HG03025 (cell line): ENCODE measurements around the gene MDH1.
"Not testable (repeated sequence)": the region's sequence is repeated elsewhere in the genome, so short reads cannot be mapped to it uniquely, and the experiment has no call there.

Experiments
- ATAC-seq: cut with Tn5 transposase; IDR thresholded peaks from one replicate; pipeline ENCODE4 v1.9.1; 2021; ENCODE audit warnings: mild to moderate bottlenecking, moderate library complexity; ENCODE audit not compliant: unreplicated experiment, low FRiP score

The MDH1 gene

DNA sequence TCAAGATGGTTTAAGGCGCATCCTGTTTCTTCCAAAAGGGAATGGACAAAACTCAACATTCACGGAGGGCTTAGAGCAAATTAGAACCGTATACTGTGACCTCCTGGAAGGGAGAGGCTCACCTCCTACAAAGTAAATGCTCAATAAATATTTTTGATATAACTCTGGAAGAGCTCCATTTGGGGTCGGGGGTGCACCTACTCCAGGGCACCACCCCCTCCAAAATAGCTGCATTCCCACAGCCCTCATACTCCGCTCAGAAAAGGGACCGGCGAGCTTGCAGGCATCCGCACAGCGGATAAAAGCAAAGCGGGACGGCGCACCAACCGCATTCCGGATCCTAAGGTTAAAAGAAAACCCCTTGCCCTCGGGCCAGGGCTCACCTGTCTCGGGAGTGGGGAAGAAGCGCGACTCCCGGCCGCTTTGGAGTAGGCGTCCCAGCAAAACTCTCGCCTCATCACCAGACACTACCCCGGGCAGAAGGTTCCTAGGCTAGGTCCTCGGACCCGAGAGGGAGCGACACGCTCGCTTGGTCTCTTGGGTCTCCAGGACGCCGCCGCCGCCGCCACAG, 864 bp upstream of the MDH1 start:
- ATAC-seq, result no peak

DNA sequence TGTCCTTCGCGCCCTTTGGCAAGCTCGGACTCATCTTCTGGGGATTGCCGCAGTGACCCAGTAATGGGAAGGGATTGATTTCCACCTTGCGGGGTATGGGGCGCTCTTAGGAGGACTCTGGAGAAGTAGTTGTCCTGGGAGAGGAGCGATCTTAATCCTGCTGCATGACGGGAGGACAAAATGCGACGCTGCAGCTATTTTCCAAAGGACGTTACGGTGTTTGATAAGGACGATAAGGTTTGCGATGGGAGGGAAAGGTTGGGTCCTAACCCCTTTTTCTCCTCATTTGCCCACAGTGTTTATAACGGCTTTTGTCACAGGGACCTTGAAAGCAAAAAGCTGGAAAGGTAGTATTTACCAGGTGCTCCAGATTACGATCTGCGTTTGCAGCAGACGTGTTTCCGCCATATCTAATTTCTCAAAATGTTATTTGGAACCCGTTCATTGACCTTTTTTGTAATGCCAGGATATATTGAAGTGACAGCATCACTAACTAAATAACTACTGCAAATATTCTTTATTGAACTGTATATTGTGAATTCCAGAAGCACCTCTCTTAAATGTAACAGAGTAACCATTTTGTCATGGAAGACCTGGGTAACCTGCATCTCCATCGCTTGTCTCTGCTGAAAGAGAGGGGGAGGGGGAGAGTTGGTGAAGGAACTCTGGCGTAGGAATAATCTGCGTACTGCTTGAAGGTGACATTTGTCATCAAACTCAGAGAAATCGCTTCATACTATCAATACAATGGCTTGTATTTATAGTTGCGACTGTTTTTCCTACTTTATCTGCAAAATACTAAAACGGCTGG, 590 bp downstream of the MDH1 start:
- ATAC-seq, result peak; percentile 3

DNA sequence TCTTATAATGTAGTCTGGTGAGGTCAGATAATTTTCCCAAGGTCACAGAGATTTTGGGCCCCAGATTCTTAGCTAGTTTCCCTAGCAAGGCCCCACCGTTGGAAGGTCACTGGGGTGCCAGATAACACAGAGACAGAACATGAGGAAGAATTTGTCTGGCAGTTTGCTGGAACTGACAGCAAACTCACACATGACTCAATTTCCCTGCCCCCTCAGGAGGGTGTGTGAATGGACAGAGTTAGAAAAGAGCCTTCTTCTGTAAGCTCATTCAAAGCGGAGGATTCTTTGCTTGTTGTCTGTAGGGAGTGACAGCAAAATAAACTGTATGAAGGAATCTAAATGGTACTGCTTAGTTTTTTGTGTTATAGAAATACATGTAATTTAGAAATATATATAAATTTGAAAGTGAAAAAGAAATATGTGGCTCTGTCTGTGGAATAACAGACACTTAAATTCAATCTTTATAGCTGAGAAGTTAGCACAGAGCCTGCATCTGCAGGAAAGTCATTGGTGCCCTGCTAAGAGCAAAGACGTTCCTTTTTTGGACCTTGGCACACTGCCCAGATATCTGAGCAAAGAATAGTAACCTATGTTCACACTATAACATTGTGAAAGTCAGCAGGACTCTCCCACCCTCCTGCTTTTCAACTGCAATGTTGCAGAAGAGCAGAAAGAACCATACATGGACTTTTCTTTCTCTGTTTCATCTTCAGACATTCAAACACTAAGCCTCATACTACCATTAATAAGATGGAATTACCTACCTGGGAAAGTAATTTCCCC, 2.1 kb downstream of the MDH1 start:
- no peak for ATAC-seq

DNA sequence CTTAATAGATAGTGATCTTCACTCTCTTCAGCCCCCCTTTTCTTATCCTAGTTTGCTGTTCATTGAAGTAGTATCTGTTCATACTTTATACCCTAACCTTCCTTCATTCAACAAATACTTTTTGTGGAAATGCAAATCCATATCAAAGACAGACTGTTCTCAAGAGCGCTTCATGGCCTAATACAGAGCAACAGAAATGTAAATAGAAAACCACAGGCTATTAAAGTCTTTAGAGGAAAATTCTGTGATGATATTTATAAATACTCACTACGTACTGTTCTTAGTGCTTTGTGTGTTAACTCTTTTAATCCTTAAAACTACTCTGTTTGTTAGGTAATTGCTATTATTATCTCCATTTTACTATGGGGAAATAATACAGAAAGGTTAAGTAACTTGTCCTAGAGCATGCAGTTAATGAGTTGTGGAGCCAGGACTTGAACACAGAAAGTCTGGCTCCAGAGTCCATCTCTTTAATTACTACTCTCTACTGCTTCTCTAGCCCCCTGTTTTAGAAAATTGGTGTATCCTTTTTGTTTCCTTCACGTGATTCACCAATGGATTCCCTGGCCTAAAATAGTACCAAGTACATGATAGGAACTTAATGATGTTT, 2.9 kb downstream of the MDH1 start:
- ATAC-seq, result no peak

DNA sequence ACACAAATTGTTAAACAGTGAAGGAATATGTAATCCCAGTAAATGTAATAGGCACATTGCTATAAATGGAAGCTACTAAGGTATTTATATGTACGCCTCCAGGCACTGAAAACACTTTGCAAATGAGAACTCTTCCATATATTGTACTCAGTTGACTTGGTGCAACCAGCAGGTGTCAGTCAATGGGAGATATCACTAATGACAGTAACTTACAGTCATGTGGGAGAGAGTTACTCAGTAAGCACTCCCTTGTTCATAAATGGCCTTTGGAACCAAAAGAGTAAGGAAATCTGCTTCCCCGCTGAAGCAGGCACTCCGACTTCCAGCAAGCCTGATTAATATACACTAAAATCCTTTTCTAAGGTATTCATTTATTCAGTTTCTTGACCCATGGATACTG, 5.9 kb downstream of the MDH1 start:
- ATAC-seq, result no peak

DNA sequence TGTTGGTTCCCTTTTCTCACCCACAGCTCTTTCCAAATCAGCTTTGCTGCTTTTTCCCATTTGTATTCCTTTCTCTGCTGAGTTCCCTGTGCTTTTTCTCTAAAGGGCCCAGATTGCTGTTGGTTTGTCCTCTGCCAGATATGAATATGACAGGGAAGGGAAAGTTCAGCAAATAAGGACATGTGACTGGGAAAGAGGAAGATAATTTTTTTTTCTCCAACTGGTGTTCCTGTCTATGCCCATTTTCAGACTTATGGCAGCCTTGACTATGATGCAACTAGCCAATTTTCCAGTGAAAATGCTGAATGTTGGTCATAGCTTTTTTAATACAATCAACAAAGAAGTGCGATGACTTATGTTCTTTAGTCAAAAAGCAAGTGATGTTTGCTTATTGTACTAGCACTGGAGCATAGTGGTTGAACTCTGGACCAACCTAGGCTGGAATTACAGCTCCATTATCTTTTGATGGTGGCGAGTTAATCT, 7.7 kb downstream of the MDH1 start:
- ATAC-seq, result no peak

DNA sequence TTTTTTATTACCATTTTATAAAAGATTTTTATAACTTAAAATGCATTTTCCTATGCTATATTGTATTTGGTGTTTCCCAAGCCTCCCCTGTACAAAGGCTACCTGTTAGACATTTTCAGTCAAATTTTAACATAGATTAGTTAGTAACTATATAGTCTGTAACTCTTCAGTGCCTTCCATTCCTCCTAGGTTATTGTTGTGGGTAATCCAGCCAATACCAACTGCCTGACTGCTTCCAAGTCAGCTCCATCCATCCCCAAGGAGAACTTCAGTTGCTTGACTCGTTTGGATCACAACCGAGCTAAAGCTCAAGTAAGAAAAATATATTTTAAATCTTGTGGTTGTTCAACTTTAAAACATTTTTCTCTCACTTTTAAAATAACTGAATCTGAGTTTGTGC, 10.2 kb downstream of the MDH1 start:
- no peak for ATAC-seq

DNA sequence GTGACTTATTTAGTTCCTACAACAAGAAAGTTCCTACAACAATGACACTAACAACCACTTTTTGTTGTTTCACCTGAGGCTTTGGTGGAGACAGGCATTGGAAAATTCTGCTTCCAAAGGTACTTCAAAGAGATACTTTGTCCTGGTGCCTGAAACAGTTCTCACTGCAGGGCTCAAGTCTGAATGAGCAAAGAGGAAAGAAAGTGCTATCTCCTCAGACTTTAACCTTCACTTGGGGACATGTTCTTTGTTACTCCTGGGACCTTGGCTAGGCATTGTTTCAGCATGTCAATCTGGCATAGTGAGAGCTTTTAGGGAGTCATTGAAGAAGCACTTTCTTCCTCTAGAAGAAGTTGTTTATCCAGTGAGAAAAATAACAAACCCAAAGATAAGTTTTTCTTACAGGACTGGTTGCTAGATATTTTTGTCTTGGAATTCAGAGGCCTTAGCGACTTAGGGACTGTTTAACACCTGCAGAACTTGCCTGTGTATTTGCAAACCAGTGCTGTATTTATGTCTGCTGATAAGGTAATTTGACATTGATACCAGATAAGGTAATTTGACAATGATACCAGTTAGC, 12.2 kb downstream of the MDH1 start:
- ATAC-seq, result no peak

DNA sequence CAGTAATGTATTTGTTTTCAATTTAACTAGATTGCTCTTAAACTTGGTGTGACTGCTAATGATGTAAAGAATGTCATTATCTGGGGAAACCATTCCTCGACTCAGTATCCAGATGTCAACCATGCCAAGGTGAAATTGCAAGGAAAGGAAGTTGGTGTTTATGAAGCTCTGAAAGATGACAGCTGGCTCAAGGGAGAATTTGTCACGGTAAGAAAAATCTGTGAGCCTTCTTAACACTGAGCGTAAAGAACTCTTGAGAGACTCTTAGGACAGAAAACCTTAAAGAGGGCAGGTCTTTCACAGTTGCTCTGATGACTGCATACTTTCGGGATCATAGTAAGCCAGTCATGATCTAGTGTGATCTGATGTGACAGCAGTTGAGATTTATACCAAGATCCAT, 15.9 kb downstream of the MDH1 start:
- no peak for ATAC-seq

DNA sequence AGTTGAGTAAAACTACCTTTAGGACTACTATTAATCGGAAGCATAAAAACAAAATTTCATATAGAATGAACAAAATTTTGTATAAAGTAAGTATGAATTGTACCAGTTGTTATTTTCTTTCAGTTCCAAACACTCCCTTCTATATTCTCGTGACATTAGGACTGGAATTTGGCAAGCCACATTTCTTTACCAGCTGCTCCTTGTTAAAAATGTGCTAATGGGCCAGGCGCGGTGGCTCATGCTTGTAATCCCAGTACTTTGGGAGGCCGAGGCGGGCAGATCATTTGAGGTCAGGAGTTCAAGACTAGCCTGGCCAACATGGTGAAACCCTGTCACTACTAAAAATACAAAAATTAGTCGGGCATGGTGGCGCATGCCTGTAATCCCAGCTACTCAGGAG, 20.1 kb downstream of the MDH1 start:
- ATAC-seq, result not testable (repeated sequence)

DNA sequence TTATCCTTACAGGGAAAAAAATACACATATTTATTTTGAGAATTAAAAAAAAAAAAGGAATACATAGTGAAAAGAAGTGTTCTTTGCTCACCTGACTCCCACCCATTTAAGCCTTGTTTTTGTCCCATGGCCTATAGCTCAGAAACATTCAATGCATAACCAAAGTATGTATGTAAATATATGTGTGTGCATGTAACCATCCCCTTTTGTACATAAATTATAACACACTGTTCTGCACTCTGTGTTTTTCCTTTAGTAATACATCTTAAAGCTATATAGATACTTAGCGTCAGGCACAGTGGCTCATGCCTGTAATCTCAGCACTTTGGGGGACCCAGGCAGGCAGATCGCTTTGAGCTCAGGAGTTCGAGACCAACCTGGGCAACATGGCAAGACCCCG, 21.8 kb downstream of the MDH1 start:
- ATAC-seq, result no peak

DNA sequence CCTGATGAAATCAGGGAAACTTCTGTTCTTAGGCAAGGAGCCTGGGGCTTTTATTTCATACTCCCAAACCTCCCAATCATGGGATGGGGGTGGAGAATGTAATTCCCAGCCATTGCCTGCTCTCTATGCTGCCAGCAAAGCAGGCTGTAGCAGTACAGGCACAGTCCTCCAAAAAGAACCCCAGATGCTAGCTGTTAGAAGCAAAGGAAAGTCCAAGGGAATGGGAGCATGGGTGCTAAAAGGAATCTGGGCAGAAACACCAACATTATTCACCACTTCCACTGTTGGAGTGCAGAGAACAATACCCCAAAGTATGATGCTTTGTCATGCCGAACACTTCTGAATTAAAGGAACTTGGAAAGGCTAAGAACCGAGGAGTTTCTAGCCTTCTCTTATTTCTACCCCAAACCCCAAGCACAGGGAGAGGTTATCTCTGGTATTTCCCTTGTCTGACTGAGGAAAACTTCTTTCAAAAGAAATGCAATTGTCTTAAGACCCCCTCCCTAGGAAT, 24.7 kb downstream of the MDH1 start:
- no peak for ATAC-seq

DNA sequence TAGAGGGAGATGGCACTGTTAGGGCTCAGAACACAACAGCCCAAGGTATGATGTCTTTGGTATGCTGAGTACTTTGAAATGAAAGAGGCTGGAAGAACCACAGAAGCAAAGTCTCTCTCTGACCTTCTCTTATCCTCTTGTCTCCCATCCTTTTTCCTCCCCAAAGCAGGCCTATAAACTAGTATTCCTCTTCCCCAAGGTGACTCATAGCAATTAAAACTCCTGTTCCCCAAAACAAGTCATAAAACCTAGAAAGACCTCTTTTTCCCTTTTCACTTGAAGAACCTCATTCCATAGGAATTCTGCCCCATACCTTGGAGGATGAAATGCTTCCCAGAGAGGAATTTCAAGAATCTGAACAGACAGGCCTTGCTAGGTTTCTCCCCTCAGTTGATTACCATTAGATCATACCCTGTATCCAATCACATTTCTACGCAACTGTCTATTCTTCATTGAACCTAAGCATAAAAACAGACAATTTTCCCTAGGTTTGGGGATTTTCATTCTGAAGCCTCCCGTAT, 25.7 kb downstream of the MDH1 start:
- ATAC-seq, result no peak

DNA sequence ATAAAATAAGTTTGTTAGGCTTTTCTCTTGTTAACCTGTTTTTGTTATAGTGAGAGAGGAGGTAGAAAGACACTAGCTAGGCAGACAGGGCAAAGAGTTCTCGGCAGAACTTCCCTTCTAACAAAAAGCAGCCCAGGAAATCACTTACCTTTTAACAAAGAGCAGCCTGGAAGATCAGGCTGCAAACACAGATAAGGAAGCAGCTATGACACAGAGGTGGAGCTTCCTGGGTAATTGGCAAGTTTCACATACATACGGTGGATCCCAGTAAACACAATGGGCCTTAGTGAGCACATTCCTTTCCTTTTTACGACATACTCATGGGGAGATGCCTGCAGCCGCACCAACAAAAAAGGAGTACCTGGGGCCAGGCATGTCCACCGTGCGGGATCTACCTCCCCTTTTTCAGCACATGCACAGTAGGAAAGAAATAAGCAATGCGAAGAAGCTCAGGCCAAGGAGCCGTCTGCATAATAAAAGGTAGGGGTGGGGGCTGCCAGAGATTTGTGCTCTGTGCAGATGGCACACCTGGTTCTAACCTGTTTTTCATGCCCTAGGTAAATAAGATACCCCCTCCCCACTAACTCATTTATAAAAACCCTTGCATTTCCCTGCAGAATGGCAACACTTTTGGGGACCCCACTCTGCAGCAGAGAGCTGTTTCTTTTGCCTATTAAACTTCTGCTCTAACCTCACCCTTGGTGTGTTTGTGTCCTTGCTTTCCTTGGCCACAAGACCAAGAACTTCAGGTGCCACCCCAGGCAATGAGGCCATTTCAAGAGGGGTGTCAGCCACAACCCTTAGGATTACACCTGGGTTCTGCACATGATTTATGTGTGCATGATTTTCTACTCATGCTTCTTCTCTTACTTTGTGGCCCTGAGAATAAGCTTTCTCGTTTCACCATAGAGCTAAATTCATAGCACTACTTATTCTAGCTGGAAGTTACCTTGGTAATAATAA, 26.5 kb downstream of the MDH1 start:
- ATAC-seq, result no peak

DNA sequence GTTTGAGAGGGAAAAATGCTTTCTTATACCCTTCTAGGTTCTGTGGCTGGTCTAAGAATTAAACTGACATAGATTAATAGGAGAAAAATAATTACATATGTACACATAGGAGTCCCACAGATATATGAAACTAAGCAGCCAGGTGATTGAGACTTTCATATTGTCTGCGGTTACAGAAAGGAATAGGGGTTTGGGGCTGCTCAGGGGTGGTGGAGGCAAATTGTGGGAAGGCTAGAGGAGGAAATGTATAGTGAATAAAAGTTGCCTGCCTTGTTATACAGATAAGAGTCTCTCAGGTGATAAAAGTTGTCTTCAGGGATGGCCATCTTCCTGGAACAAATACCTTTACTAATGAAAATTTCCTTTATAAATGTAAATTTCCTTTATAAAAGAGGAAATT, 28.6 kb downstream of the MDH1 start:
- ATAC-seq, result no peak

DNA sequence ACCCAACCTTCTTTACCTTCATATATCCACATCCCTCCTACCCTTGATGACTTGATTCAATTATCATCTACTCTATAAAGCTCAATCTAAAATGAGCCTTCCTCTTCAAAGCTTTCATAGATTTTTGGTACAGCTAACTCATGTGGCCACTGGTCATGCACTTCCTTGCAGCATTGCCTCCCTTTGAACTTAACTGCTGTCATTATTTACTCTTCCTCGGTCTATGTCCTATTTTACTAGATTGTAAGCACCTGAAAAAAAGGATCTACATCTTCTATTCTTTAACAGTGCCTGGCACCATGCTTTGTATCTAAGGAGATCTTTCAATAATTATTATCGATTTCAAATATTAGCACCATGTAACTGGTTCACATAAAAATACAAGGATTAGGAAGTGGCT, 30.6 kb downstream of the MDH1 start:
- ATAC-seq, result no peak

DNA sequence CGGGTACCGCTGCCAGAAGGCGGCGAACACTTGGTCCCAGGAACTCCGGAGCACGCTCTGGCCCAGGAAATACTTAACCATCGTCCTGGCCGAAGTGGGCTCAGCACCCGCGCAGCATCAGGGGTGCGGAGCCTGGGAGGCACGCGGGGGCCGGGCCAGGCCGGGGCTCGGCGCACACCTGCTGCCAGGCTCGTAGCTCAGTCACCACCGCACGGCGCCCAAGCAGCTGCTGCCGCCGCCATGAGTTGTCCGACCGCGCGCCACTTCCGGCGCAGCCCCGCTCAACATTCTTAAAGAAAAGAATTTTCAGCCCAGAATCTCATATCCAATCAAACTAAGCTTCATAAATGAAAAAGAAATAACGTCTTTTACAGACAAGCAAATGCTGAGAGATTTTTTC, 34.0 kb downstream of the MDH1 start:
- no peak for ATAC-seq

DNA sequence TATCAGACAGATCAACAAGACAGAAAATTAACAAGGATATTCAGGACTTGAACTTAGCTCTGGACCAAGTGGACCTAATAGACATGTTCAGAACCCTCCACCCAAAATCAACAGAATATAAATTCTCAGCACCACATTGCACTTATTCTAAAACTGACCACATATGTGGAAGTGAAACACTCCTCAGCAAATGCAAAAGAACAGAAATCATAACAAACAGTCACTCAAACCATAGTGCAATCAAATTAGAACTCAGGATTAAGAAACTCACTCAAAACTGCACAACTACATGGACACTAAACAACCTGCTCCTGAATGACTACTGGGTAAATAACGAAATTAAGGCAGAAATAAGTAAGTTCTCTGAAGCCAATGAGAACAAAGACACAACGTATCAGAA, 35.0 kb downstream of the MDH1 start:
- not testable (repeated sequence) for ATAC-seq

DNA sequence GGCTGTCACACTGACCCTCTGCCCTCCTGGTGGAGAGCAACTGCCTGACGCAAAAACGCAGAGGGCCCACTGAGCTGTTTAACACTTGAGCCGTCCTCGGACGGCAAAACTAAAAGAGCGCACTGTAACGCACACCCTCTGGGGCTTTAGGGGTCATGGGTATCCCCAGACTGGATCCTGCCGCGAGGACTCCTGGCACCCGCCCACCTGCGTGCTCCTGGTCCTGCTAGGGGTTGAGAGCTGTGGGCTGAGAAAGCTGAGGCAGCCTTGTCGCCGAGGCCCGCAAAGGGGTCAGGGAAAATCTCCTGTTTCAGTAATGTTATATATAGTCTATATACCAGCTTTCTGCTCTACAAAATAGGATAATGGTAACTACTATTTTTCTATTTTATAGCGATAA, 39.1 kb downstream of the MDH1 start:
- no peak for ATAC-seq
